Activated CD8-positive, alpha-beta memory T cell treated with anti-CD3 and anti-CD28 coated beads for 24 hours (primary cell): Measurements from ENCODE around the gene TGFBR3L.
A peak's percentile ranks its signal among the peaks of the same experiment; 100 is the strongest.
"Not testable (repeated sequence)": the region's sequence is repeated elsewhere in the genome, so short reads cannot be mapped to it uniquely, and the experiment has no call there.

Experiments
- DNase-seq: peaks from one replicate; pipeline ENCODE4 v3.0.0-alpha.2; 2020

The TGFBR3L gene

GRCh38 chr19:7918615-7919421 lies 4.2 kb downstream of the TGFBR3L start:
- no peak for DNase-seq

- DNase-seq = peak; percentile 99
These were observed 5.2 kb downstream of the TGFBR3L start, which contains the start of gene SNAPC2 for GRCh38 chr19:7919610-7920518. Gene SNAPC2, plus strand, starts transcription at chr19:7920338. Its CDS starts 29 bp downstream, at chr19:7920367.

GRCh38 chr19:7920519-7921301 lies 6.1 kb downstream of the TGFBR3L start:
- DNase-seq = peak; percentile 99

GRCh38 chr19:7921302-7921966 lies 6.8 kb downstream of the TGFBR3L start:
- no peak for DNase-seq

- DNase-seq = no peak
These were observed 7.6 kb downstream of the TGFBR3L start for GRCh38 chr19:7921967-7922835.

GRCh38 chr19:7922836-7923195 lies 8.2 kb downstream of the TGFBR3L start:
- DNase-seq = no peak

- DNase-seq = no peak
These were observed 8.9 kb downstream of the TGFBR3L start for GRCh38 chr19:7923295-7924191.

- no peak for DNase-seq
These were observed 9.6 kb downstream of the TGFBR3L start for GRCh38 chr19:7924241-7924640.

GRCh38 chr19:7924651-7925170 lies 10.1 kb downstream of the TGFBR3L start:
- no peak for DNase-seq

- DNase-seq = peak; percentile 90
These were observed 10.7 kb downstream of the TGFBR3L start for GRCh38 chr19:7925171-7925851.

GRCh38 chr19:7926021-7926726 lies 11.5 kb downstream of the TGFBR3L start, which contains the start of gene CTXN1:
Gene CTXN1, minus strand, starts transcription at chr19:7926135. Its CDS starts 597 bp downstream, at chr19:7925538.
- peak; percentile 91 for DNase-seq

- no peak for DNase-seq
These were observed 12.3 kb downstream of the TGFBR3L start for GRCh38 chr19:7926727-7927604.

GRCh38 chr19:7927605-7928333 lies 13.1 kb downstream of the TGFBR3L start:
- no peak for DNase-seq

- DNase-seq = no peak
These were observed 13.7 kb downstream of the TGFBR3L start for GRCh38 chr19:7928334-7928706.

GRCh38 chr19:7928741-7929701 lies 14.4 kb downstream of the TGFBR3L start:
- peak; percentile 81 for DNase-seq

GRCh38 chr19:7930030-7930429 lies 15.4 kb downstream of the TGFBR3L start:
- not testable (repeated sequence) for DNase-seq
